Activated naive CD8-positive, alpha-beta T cell treated with anti-CD3 and anti-CD28 coated beads, Interleukin-2, amount 50 U/mL, for 24 hours (primary cell): Measurements from ENCODE around the gene B4GALT3.
A peak's percentile ranks its signal among the peaks of the same experiment; 100 is the strongest.

ENCODE experiments used
- ATAC-seq: fragments of 150-1000 bp; cut with Tn5 transposase; one replicate; pipeline ENCODE4 v1.10.0; 2021
- DNase-seq: peaks from one replicate; pipeline ENCODE4 v3.0.0; 2021
- H3K27ac Mint-ChIP-seq: one replicate; pipeline ENCODE4 v1.8.0; 2021; ENCODE audit warnings: mild to moderate bottlenecking, mixed read lengths
- H3K27me3 Mint-ChIP-seq: one replicate; pipeline ENCODE4 v1.8.0; 2021; ENCODE audit warnings: mixed read lengths
- H3K36me3 Mint-ChIP-seq: one replicate; pipeline ENCODE4 v1.8.0; 2021; ENCODE audit warnings: low read depth, mixed read lengths
- H3K4me1 Mint-ChIP-seq: one replicate; pipeline ENCODE4 v1.8.0; 2021; ENCODE audit warnings: mixed read lengths
- H3K4me3 Mint-ChIP-seq: one replicate; pipeline ENCODE4 v1.8.0; 2021; ENCODE audit warnings: mild to moderate bottlenecking, moderate library complexity, mixed read lengths
- H3K9me3 Mint-ChIP-seq: one replicate; pipeline ENCODE4 v1.8.0; 2021; ENCODE audit warnings: mixed read lengths

Gene B4GALT3

DNA sequence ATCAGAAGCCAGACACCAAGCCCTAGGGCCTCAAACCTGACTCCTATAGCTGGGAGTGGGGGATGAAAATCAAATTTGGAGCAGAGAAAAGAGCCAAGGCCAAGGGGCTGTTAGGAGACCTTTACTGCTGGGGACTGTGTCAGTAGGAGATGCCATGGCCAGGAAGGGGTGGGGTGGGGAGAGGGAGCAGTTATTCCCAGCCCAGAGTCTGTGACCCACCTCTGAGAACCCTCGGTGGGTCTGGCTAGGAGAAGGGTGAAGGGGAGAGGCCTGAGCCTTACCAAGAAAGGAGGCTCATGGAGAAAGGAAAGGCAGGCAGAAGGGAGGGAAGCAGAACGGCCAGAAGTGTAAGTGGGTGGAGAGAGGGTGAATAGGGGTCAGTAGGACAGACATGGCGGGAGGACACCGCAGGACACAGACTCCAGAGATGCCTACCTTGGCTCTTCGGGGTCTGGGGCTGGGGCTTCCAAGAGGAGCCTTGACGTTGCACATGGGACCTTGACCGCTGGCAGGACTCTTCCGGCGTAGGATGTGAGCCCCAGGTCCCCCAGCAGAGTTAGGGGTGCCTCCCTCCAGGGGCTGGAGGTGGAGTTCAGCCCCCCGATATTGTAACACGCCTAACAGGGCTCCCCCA, 20.4 kb upstream of the B4GALT3 start:
- Mint-ChIP-seq H3K4me1 (peaks cover 46% of the 10 kb centered on the region), H3K9me3 (no peaks in the 10 kb centered on the region), H3K36me3 (no peaks in the 10 kb centered on the region), H3K27ac (no peak overlapping the region), H3K4me3 (no peak overlapping the region), H3K27me3 (no peaks in the 10 kb centered on the region)
- no peak for DNase-seq
- ATAC-seq, result no peak

DNA sequence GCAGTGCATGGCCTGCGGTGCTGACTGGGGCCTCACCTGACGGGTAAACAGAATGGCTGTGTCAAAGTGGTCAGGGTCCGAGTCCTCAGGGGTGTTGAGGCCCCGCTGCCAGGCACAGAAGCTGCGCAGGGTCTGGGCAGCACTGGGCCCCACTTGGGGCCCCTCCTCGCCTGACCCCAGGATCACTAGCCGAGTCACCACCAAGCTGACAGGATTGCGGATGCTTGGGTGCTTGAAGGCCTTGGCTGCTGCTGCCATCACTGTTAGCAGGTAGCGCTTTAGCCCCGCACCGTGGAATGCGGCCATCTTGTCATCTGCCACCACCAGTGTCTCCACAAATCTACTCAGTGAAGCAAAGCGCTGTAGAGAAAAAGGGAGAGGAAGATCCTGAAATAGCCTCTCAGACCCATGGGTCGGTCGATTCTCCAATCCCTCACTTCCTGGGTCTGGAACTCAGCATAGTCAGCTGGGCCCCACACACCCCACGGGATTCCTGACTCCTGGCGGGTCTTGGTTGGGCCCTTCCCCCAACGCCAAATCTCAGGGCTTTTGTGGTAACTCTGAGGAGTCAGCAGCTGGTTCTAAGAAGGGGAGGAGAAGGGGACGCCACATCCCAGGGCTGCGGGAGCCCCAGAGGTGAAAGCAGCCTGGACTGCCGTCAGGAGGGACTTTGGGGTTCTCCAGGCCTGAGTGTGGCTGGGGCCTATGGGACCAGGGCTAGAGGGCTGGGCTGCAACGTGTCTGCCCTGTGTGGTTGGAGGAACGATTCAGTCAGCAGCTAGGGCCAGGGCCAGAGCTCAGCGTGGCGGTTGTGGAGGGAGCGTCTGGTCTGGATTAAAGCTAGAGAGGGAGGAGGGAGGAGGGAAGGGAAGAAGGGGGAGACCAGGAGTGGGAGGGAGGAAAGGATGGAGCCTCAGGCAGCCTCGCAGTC, 19.5 kb upstream of the B4GALT3 start:
- H3K36me3 Mint-ChIP-seq, result no peaks in the 10 kb centered on the region
- H3K27me3 Mint-ChIP-seq, result no peaks in the 10 kb centered on the region
- peaks cover 48% of the 10 kb centered on the region for H3K4me1 Mint-ChIP-seq
- ATAC-seq, result no peak
- no peak overlapping the region for H3K27ac Mint-ChIP-seq
- no peak for DNase-seq
- no peak overlapping the region for H3K4me3 Mint-ChIP-seq
- no peaks in the 10 kb centered on the region for H3K9me3 Mint-ChIP-seq

DNA sequence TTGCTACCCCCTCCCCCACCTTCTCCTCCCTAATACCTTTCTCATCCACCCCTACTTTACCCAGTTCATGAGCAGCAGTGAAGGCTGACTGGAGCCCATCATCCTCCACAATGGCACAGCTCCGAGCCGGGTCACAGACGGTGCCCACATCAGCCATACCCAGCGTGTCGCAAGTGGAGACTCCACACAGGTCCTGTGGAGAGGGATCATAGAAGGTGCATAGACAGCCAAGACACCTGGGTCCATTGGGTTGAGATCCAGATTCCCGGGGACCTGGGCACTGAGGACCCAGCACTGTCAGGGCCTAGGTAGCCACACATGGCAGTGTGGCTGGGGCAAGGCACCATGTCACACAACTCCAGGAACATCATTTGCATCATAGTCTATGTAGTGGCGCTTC, 18.8 kb upstream of the B4GALT3 start:
- Mint-ChIP-seq H3K4me1 (peaks cover 41% of the 10 kb centered on the region), H3K27ac (no peak overlapping the region), H3K4me3 (no peak overlapping the region), H3K36me3 (no peaks in the 10 kb centered on the region), H3K27me3 (no peaks in the 10 kb centered on the region), H3K9me3 (no peaks in the 10 kb centered on the region)
- no peak for ATAC-seq
- no peak for DNase-seq

DNA sequence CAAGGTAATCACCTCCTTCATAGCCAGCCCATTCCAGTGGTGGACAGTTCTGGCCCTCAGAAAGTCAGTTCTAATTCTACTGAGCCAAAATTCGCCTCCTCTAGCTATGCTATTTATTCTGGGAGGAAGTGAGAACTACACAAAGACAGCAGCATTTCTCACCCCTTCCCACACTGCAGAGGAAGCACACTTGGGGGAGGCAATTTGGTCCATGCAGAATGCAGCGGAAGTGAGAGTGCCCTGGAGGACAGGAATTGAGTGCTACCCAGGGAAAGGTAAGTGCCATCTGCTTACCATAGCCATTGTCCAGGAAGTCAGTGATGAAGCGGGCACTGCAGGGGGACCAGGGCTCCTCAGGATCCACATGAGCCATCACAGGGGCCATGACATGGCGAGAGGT, 17.9 kb upstream of the B4GALT3 start:
- Mint-ChIP-seq H3K27ac (peak overlapping the region; percentile 42), H3K4me1 (peaks cover 31% of the 10 kb centered on the region), H3K27me3 (no peaks in the 10 kb centered on the region), H3K36me3 (no peaks in the 10 kb centered on the region), H3K9me3 (no peaks in the 10 kb centered on the region), H3K4me3 (no peak overlapping the region)
- ATAC-seq, result no peak
- no peak for DNase-seq

DNA sequence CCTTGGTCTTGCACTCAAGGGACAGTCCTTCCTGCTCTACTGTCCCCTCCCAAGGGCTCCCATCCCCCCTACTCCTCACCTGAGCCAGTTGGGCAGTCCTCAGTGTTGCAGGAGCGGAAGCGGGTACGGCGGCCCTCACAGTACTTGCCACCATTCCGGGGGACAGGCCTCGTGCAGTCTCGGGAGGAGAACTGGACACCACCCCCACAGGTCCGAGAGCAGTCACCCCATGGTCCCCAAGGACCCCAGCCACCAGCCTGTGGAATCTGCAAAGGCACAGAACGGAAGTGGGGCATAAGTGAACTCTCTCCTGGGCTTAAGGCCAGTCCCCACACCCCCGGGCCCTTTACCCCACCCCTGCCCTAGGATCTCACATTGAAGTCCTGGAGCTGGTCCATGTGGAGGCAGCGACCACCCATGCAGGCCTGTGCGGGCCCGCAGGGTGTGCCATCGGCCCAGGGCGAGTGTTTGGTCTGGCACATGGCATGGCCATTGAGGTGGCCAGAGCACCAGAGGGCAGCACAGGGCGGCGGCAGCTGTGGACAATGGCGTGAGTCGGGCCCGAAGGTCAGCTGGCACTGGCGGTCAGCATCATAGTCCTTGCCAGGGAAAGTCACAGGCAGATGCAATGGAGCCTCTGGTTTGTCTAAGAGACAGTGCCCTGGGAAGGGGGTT, 16.4 kb upstream of the B4GALT3 start:
- DNase-seq (no peak), ATAC-seq (no peak)
- no peak overlapping the region for H3K27ac Mint-ChIP-seq
- H3K27me3 Mint-ChIP-seq, result no peaks in the 10 kb centered on the region
- no peaks in the 10 kb centered on the region for H3K9me3 Mint-ChIP-seq
- no peaks in the 10 kb centered on the region for H3K36me3 Mint-ChIP-seq
- H3K4me1 Mint-ChIP-seq, result peaks cover 29% of the 10 kb centered on the region
- no peak overlapping the region for H3K4me3 Mint-ChIP-seq

DNA sequence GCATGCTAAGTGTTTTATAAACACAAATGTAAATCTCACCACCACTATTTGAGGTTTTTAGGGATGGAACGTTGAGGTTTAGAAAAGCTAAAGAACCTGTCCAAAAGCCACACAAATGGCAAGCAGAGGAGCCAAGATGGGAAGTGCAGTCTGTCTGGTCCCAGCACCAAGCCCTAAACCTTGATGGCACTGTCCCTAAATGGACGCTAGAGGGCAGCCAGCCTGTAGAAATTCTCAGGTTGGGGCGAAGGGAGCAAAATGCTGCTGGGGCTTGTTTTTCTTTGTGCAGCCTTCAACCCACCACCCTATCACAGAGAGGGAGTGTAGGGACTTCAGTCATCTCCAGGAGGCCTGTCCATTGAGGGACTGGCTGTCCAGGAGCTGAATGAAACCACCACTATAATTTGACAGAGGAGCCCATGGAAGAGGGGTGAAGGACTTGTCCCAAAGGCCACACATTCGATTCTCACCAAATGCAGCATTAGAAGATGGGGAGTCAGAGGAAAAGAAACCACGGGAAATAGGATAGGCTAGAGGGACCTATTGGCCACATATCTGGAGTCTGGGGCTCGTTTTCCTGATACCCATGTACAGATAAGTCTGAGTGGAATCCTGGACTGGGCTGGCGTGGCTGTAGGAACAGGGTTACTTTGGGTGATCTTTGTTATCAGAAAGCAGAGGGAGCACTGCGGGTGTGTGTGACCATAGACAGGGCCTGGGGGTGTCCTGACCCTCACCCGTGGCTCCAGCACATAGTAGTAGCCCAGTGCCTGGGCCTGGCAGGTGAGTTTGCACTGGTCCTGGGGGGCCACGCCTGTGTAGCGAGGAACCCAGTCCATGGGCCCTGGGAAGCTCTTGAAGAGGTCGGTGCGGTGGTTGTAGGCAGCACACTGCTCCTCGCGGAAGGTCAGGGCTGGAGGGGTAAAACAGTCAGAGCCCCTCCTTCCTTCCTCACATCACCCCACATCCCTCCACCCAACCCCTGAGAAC, 15.5 kb upstream of the B4GALT3 start:
- H3K4me3 Mint-ChIP-seq, result no peak overlapping the region
- peak; percentile 62 for DNase-seq

DNA sequence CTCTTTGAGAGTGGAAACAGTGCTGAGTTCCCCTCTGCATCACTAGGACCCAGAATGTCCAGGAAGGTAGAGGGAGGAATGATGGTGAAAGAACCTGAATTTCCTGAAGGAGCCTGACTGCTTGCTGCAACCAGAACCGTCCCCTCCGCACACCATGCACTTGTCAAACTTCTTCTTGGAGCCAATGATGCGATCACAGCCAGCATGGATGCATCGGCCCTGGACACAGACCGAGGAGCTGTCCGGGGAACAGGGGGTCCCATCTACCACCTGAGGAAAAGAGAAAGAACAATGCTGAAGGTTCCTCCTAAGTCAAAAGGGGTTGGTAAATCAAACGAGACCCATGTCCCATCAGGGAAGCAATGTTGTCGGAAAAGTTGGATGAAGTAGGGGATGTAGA, 14.7 kb upstream of the B4GALT3 start:
- DNase-seq (no peak), ATAC-seq (no peak)
- Mint-ChIP-seq H3K9me3 (no peaks in the 10 kb centered on the region), H3K27me3 (no peaks in the 10 kb centered on the region), H3K4me1 (peaks cover 42% of the 10 kb centered on the region), H3K27ac (no peak overlapping the region), H3K4me3 (no peak overlapping the region), H3K36me3 (no peaks in the 10 kb centered on the region)

More for the DNA sequence above, 15.5 kb upstream of the B4GALT3 start:
- Mint-ChIP-seq H3K4me1 (peaks cover 34% of the 10 kb centered on the region), H3K27ac (peak overlapping the region; percentile 24), H3K27me3 (no peaks in the 10 kb centered on the region), H3K9me3 (no peaks in the 10 kb centered on the region), H3K36me3 (no peaks in the 10 kb centered on the region)
- ATAC-seq, result peak; percentile 87

DNA sequence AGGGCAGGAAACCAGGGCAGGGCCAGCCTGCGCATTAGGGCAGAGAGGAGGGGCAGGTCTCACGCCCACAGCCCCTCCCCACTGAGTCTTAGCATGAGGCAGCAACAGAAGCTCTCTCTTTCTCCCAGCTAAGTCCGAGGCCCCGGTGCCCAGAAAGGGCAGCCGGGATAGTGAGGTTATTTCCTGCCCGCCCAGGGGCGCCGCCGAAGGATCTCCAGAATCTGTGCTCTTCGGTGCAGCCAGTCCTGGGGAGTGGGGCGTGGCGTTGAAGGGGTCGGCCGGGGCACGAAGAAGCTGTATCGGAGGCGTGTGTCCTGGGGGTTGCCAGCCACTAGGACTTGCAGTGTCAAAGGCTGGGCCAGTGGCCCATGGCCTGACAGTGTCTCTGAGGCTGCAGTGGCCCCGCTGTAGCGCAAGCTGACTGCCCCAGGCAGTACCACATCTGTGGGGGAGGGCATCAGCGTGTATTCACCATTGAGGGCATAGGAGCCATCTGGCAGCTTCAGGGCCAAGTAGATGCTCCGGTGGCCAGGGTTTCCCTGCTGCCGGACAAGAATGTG, 13.7 kb upstream of the B4GALT3 start:
- H3K9me3 Mint-ChIP-seq, result no peaks in the 10 kb centered on the region
- ATAC-seq (no peak), DNase-seq (no peak)
- H3K4me3 Mint-ChIP-seq, result no peak overlapping the region
- H3K36me3 Mint-ChIP-seq, result no peaks in the 10 kb centered on the region
- H3K27me3 Mint-ChIP-seq, result no peaks in the 10 kb centered on the region
- peaks cover 50% of the 10 kb centered on the region for H3K4me1 Mint-ChIP-seq
- H3K27ac Mint-ChIP-seq, result no peak overlapping the region

DNA sequence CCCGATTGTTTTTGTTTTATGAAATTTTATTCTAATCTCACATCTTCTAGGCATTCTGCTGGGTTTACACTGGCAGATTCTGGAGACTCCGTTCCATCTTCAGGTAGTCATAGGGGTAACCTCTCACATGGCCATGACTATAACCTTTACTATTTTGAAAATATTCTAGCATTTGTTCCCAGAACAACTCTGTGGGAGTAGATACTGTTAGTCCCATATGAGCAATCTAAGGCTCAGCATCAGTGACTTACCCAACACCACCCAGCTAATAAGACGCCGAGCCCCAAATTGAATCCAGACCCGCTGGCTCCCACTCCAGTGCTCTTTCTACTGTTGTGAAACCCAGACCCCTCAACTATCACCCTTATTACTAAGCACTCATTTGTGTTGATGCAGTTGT, 11.7 kb upstream of the B4GALT3 start:
- ATAC-seq, result no peak
- Mint-ChIP-seq H3K36me3 (no peaks in the 10 kb centered on the region), H3K4me3 (no peak overlapping the region)

DNA sequence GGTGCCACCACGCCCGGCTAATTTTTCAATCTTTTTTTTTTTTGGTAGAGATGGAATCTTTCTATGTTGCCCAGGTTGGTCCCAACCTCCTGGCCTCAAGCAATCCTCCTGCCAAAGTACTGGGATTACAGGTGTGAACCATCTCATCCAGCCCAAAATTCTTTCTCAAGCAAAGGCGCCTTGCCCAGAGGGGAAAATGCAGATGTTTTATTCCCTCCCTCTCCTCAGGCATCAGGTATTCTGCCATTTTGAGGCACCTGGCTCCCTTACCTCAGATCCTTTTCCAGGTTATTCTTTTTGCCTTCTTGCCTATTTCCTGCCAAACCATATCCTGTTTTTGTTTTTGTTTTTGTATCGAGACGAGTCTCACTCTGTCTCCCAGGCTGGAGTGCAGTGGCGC, 11.1 kb upstream of the B4GALT3 start:
- no peaks in the 10 kb centered on the region for H3K9me3 Mint-ChIP-seq
- no peak for ATAC-seq
- H3K4me3 Mint-ChIP-seq, result no peak overlapping the region
- H3K27me3 Mint-ChIP-seq, result no peaks in the 10 kb centered on the region
- peak overlapping the region; percentile 27 for H3K27ac Mint-ChIP-seq
- H3K36me3 Mint-ChIP-seq, result no peaks in the 10 kb centered on the region
- H3K4me1 Mint-ChIP-seq, result peaks cover 57% of the 10 kb centered on the region
- DNase-seq, result no peak

More for the DNA sequence above, 11.7 kb upstream of the B4GALT3 start:
- Mint-ChIP-seq H3K27me3 (no peaks in the 10 kb centered on the region), H3K4me1 (peaks cover 53% of the 10 kb centered on the region), H3K27ac (no peak overlapping the region), H3K9me3 (no peaks in the 10 kb centered on the region)
- DNase-seq, result no peak

DNA sequence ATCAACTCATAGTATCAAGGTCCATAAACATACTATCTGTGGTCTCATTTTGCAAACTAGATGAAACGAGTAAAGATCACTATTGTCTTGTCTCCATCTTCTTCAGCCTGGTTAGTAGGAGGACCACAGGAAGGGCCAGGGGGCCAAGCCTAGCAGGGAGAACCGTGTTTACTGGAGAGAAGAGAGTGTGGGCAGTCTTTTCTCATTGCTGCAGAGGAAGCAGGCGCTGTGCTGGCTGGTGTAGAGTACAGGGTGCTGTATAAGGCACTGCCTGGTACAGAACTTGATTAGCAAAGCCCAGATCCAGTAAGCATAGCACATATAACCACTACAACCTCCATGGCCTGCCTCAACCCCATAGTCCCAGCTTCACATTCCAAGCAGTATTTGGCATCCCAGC, 10.0 kb upstream of the B4GALT3 start:
- Mint-ChIP-seq H3K36me3 (no peaks in the 10 kb centered on the region), H3K27me3 (no peaks in the 10 kb centered on the region), H3K27ac (peak overlapping the region; percentile 44), H3K9me3 (no peaks in the 10 kb centered on the region), H3K4me3 (no peak overlapping the region), H3K4me1 (peaks cover 61% of the 10 kb centered on the region)
- DNase-seq, result no peak
- ATAC-seq, result no peak

DNA sequence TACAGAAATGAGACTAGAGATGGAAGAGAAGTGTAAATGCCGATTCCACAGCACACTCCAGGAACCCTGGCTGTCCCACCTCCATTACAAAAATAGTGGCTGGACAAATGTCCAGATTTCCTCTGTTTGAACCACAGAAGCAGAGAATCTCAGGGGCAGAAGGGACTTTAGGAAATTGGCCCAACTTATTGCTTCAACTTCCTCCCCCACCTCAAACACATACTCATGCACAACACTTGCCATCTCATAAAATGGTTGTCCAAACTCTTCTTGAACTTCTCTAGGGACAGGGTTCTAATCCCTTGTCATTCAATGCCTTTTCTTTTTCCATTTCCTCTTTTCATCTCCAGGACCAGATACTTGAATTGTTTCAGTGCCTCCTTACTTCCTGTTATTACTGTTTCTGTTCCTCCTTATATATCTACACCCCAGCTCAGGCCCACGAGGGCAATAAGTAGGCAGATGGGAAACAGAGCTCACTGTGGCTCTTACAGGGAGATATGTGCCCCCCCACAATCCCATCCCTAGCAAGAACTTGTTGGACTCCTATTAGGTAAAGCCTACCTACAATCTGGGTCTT, 8.5 kb upstream of the B4GALT3 start:
- peaks cover 74% of the 10 kb centered on the region for H3K4me1 Mint-ChIP-seq
- peak overlapping the region; percentile 91 for H3K27ac Mint-ChIP-seq
- no peaks in the 10 kb centered on the region for H3K27me3 Mint-ChIP-seq
- ATAC-seq (no peak), DNase-seq (peak; percentile 31)
- no peaks in the 10 kb centered on the region for H3K36me3 Mint-ChIP-seq
- peak overlapping the region; percentile 67 for H3K4me3 Mint-ChIP-seq
- no peaks in the 10 kb centered on the region for H3K9me3 Mint-ChIP-seq

DNA sequence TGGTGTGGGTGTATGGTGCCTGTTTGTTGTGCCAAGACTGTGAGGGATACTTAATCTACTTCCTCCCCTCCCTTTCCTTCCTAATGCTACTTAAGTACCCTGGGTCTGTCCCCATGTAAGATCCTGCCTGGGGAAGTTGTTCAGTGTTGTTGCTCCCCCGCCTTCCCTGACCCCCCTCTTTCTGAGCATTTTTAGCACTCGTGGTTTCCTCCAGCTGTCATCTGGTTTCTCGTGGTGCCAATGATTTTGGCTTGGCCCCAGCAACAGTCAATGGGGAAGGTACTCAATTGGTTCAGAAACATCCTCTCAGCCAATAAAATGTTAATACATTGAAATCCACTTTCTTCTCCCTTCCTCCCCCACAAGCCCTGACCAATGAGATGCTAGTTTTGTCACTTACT, 8.0 kb upstream of the B4GALT3 start:
- Mint-ChIP-seq H3K9me3 (no peaks in the 10 kb centered on the region), H3K27me3 (no peaks in the 10 kb centered on the region), H3K27ac (peak overlapping the region; percentile 91), H3K4me3 (peak overlapping the region; percentile 67), H3K4me1 (peaks cover 80% of the 10 kb centered on the region), H3K36me3 (no peaks in the 10 kb centered on the region)
- DNase-seq (peak; percentile 68), ATAC-seq (peak; percentile 58)
